Parathyroid adenoma (tissue), 2 donors: ENCODE data around the gene SEC24D.

Experiments
- H2AFZ ChIP-seq: fragments of 300-600 bp; sonication (generic); one replicate; pipeline ENCODE4 v1.7.0; 2017; ENCODE audit warnings: antibody characterized with exemption, mild to moderate bottlenecking
- H3K27ac ChIP-seq: fragments of 300-600 bp; sonication (generic); one replicate; pipeline ENCODE4 v1.7.0; 2017
- H3K27me3 ChIP-seq: fragments of 300-600 bp; sonication (generic); one replicate; pipeline ENCODE4 v1.7.0; 2017; ENCODE audit warnings: low read length; ENCODE audit not compliant: control insufficient read depth, insufficient read depth
- H3K36me3 ChIP-seq: fragments of 300-600 bp; sonication (generic); one replicate; pipeline ENCODE4 v1.7.0; 2017; ENCODE audit warnings: low read length; ENCODE audit not compliant: control insufficient read depth, insufficient read depth
- H3K4me1 ChIP-seq: fragments of 300-600 bp; sonication (generic); one replicate; pipeline ENCODE4 v1.7.0; 2017; ENCODE audit warnings: control low read depth
- H3K4me2 ChIP-seq: fragments of 300-600 bp; sonication (generic); one replicate; pipeline ENCODE4 v1.7.0; 2017; ENCODE audit warnings: low read length
- H3K4me3 ChIP-seq: fragments of 300-600 bp; sonication (generic); one replicate; pipeline ENCODE4 v1.7.0; 2017; ENCODE audit warnings: low read depth, low read length
- H3K79me2 ChIP-seq: fragments of 300-600 bp; sonication (generic); one replicate; pipeline ENCODE4 v1.7.0; 2017; ENCODE audit warnings: control low read depth
- H3K9ac ChIP-seq: fragments of 300-600 bp; sonication (generic); one replicate; pipeline ENCODE4 v1.7.0; 2017; ENCODE audit warnings: mild to moderate bottlenecking
- H3K9me3 ChIP-seq: fragments of 300-600 bp; sonication (generic); one replicate; pipeline ENCODE4 v1.7.0; 2017; ENCODE audit warnings: low read length; ENCODE audit not compliant: control insufficient read depth
- TF ChIP-seq, protein P1 (sequence below): fragments of 300-600 bp; sonication (generic); IDR thresholded peaks from one replicate; pipeline ENCODE4 v1.7.0; 2017; ENCODE audit warnings: antibody characterized with exemption, mild to moderate bottlenecking
- donor health status: primary hyperparathyroidism.

Gene SEC24D

DNA sequence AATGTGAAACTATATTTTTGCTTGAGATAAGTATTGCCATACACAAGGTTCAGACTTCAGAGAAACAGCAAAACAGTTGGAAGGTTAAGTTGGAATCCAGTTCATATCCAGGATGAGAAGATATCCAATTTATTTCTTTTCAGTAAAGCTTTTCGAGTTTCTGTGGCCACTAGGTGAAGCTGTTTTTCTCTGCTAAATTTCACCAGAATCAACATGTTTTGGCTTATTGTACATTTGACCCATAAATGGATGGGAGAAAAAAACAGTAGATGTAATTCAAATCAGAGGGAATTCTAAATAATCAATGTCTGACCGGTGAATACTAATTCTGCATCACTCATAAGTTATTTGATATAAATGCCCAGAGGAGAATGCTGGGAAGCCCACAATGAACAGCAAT, 159.8 kb downstream of the SEC24D start:
- H3K4me3 ChIP-seq, result no peak overlapping the region
- H3K9ac ChIP-seq, result no peak overlapping the region
- H3K9me3 ChIP-seq, result no peaks in the 10 kb centered on the region
- H3K79me2 ChIP-seq, result no peaks in the 10 kb centered on the region
- H3K27ac ChIP-seq, result no peak overlapping the region
- no peaks in the 10 kb centered on the region for H3K4me1 ChIP-seq
- no peaks in the 10 kb centered on the region for H3K27me3 ChIP-seq
- TF ChIP-seq, protein P1, sequence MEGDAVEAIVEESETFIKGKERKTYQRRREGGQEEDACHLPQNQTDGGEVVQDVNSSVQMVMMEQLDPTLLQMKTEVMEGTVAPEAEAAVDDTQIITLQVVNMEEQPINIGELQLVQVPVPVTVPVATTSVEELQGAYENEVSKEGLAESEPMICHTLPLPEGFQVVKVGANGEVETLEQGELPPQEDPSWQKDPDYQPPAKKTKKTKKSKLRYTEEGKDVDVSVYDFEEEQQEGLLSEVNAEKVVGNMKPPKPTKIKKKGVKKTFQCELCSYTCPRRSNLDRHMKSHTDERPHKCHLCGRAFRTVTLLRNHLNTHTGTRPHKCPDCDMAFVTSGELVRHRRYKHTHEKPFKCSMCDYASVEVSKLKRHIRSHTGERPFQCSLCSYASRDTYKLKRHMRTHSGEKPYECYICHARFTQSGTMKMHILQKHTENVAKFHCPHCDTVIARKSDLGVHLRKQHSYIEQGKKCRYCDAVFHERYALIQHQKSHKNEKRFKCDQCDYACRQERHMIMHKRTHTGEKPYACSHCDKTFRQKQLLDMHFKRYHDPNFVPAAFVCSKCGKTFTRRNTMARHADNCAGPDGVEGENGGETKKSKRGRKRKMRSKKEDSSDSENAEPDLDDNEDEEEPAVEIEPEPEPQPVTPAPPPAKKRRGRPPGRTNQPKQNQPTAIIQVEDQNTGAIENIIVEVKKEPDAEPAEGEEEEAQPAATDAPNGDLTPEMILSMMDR, result no peak
- no peak overlapping the region for H2AFZ ChIP-seq
- H3K36me3 ChIP-seq, result no peaks in the 10 kb centered on the region
- H3K4me2 ChIP-seq, result no peak overlapping the region
